ENCODE data around the gene COL6A6. TPM values are rescaled to one million over a fixed set of nuclear protein-coding genes. Genes with fewer than 3 reads are reported as not detected.

Gene COL6A6
- total and polyA plus RNA-seq, 2 donors (not counting 1 experiment from before 2014, with no cell fraction given), result not detected

DNA sequence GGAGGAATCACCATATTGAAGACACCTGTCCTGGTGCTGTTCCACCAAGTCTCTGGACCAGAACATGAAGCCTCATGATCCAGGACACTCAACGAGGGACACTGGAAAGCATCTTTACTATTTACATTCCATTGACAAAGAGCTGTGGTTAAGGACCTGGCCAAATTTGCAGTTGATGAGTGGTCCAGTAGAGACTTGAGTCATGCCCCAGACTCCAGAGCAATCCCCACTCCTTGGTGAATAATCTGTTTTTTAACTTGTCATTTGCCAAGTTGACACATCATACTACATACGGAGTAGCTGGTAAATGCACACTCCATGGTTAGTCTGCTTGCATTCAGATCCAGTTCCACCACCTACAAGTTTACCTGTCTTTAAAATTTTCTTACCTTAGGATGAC lies 1.2 kb upstream of the COL6A6 start:
- Mint-ChIP-seq H3K27me3 (peaks cover 44% of the 10 kb centered on the region), H3K4me3 (no peak overlapping the region), H3K27ac (no peak overlapping the region), H3K9me3 (ENCODE audit: insufficient read depth) (no peaks in the 10 kb centered on the region), H3K4me1 (no peaks in the 10 kb centered on the region)
- CTCF ChIA-PET, result no interaction called here
- ATAC-seq (ENCODE audit: low read depth) (no peak), DNase-seq (no peak)
- Histone ChIP-seq H2AFZ (ENCODE audit: insufficient read depth, low read depth, low read length, poor library complexity, severe bottlenecking) (no peak overlapping the region), H3K4me2 (replicated peaks; ENCODE audit: low read depth, low read length, poor library complexity, severe bottlenecking) (no peak overlapping the region), H3K9me3 (ENCODE audit: control extremely low read depth in 1 of 3, control insufficient read depth in 2 of 3, insufficient read depth in 1 of 3, low read length in 2 of 3) (peaks cover 0 to 7% (median 3%) of the 10 kb centered on the region in 3 donors), H3K4me3 (ENCODE audit: control extremely low read depth in 1 of 5, extremely low read depth in 1 of 5, insufficient read depth in 1 of 5, low read depth in 2 of 5, low read length in 4 of 5) (no peak overlapping the region), H3K36me3 (replicated peaks in 1 of 2; ENCODE audit: control extremely low read depth in 1 of 2, control insufficient read depth in 1 of 2, extremely low read depth in 1 of 2, insufficient read depth in 2 of 2, low read length in 1 of 2) (no peaks in the 10 kb centered on the region), H3K4me1 (ENCODE audit: control insufficient read depth in 2 of 2, insufficient read depth in 2 of 2, low read length in 2 of 2) (no peaks in the 10 kb centered on the region), H3K9ac (ENCODE audit: low read length) (no peak overlapping the region), H3K27ac (ENCODE audit: low read length in 2 of 2) (no peak overlapping the region), H3K79me2 (ENCODE audit: control insufficient read depth, insufficient read depth, low read length) (no peaks in the 10 kb centered on the region), H3K27me3 (replicated peaks in 1 of 4; ENCODE audit: control extremely low read depth in 1 of 4, control insufficient read depth in 3 of 4, insufficient read depth in 4 of 4, low read length in 3 of 4) (peaks cover 0 to 18% (median 9%) of the 10 kb centered on the region in 4 experiments), H4K20me1 (ENCODE audit: control insufficient read depth, insufficient read depth, low read length, poor library complexity, severe bottlenecking) (no peaks in the 10 kb centered on the region)
- TF ChIP-seq EZH2 (IDR thresholded peaks at IDR 0.05; ENCODE audit: borderline replicate concordance, insufficient read depth, low read depth, low read length, poor library complexity, severe bottlenecking), result no peak
- TF ChIP-seq, protein P1, sequence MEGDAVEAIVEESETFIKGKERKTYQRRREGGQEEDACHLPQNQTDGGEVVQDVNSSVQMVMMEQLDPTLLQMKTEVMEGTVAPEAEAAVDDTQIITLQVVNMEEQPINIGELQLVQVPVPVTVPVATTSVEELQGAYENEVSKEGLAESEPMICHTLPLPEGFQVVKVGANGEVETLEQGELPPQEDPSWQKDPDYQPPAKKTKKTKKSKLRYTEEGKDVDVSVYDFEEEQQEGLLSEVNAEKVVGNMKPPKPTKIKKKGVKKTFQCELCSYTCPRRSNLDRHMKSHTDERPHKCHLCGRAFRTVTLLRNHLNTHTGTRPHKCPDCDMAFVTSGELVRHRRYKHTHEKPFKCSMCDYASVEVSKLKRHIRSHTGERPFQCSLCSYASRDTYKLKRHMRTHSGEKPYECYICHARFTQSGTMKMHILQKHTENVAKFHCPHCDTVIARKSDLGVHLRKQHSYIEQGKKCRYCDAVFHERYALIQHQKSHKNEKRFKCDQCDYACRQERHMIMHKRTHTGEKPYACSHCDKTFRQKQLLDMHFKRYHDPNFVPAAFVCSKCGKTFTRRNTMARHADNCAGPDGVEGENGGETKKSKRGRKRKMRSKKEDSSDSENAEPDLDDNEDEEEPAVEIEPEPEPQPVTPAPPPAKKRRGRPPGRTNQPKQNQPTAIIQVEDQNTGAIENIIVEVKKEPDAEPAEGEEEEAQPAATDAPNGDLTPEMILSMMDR (IDR thresholded peaks at IDR 0.05), result no peak
- POLR2A ChIA-PET, result no interaction called here
- intact Hi-C loops (cut with micrococcal nuclease), result no loop called here
- 92% methylated on average over 2 of the region's 2 CpGs for WGBS (ENCODE audit: insufficient coverage)

GRCh38 chr3:130517602-130518001 lies 625 bp downstream of the COL6A6 start:
- peaks cover 0 to 7% (median 2%) of the 10 kb centered on the region in 3 donors for H3K9me3 ChIP-seq (ENCODE audit: control extremely low read depth in 1 of 3, control insufficient read depth in 2 of 3, insufficient read depth in 1 of 3, low read length in 2 of 3)
- no peaks in the 10 kb centered on the region for H4K20me1 ChIP-seq (ENCODE audit: control insufficient read depth, insufficient read depth, low read length, poor library complexity, severe bottlenecking)
- intact Hi-C loops (cut with micrococcal nuclease), result no loop called here
- peaks cover 0 to 18% (median 9%) of the 10 kb centered on the region in 4 experiments for H3K27me3 ChIP-seq (replicated peaks in 1 of 4; ENCODE audit: control extremely low read depth in 1 of 4, control insufficient read depth in 3 of 4, insufficient read depth in 4 of 4, low read length in 3 of 4)
- ChIA-PET POLR2A (no interaction called here), CTCF (no interaction called here)
- H2AFZ ChIP-seq (ENCODE audit: insufficient read depth, low read depth, low read length, poor library complexity, severe bottlenecking), result no peak overlapping the region
- no peak overlapping the region for H3K4me2 ChIP-seq (replicated peaks; ENCODE audit: low read depth, low read length, poor library complexity, severe bottlenecking)
- Mint-ChIP-seq H3K9me3 (ENCODE audit: insufficient read depth) (no peaks in the 10 kb centered on the region), H3K27ac (no peak overlapping the region), H3K4me1 (no peaks in the 10 kb centered on the region), H3K27me3 (peaks cover 48% of the 10 kb centered on the region), H3K4me3 (no peak overlapping the region)
- no peaks in the 10 kb centered on the region for H3K79me2 ChIP-seq (ENCODE audit: control insufficient read depth, insufficient read depth, low read length)
- H3K36me3 ChIP-seq (replicated peaks in 1 of 2; ENCODE audit: control extremely low read depth in 1 of 2, control insufficient read depth in 1 of 2, extremely low read depth in 1 of 2, insufficient read depth in 2 of 2, low read length in 1 of 2), result no peaks in the 10 kb centered on the region
- 38% methylated on average over 5 of the region's 11 CpGs for WGBS (ENCODE audit: insufficient coverage)
- H3K4me3 ChIP-seq (ENCODE audit: control extremely low read depth in 1 of 5, extremely low read depth in 1 of 5, insufficient read depth in 1 of 5, low read depth in 2 of 5, low read length in 4 of 5), result no peak overlapping the region
- no peak for DNase-seq
- no peak overlapping the region for H3K27ac ChIP-seq (ENCODE audit: low read length in 2 of 2)
- H3K9ac ChIP-seq (ENCODE audit: low read length), result no peak overlapping the region
- ATAC-seq (ENCODE audit: low read depth), result no peak
- H3K4me1 ChIP-seq (ENCODE audit: control insufficient read depth in 2 of 2, insufficient read depth in 2 of 2, low read length in 2 of 2), result no peaks in the 10 kb centered on the region
- TF ChIP-seq EZH2 (IDR thresholded peaks at IDR 0.05; ENCODE audit: borderline replicate concordance, insufficient read depth, low read depth, low read length, poor library complexity, severe bottlenecking), result no peak
- TF ChIP-seq, protein P1 (IDR thresholded peaks at IDR 0.05), result no peak

Measured in B cell (primary cell).